ENCODE measurements around the gene RPL12. TPM values are rescaled to one million over a fixed set of nuclear protein-coding genes. Genes with fewer than 3 reads are reported as not detected.

RPL12 gene
- total and polyA plus RNA-seq, 2 of the 13 experiments (the other 11 are each of a cell fraction or from before 2014, with no cell fraction given): 1,551 to 2,590 TPM

DNA sequence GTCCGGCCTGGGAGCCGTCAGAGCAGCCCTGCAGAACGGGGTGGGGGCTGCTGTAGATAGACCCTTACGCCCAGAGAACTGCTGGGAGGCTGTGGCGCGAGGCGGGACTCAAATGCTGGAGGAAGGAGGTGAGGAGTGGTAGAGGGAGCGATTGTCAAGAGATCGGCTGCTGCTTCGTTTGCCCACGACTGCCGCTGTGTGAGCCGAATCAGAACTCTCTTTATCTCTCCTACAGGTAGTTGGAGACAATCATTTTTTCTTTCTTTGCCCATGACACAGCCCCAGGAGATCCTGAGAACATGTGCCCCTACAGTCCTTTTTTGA is 26.6 kb downstream of the RPL12 start:
- ChIA-PET CTCF (ENCODE audit: low intra/inter-chr PET ratio, low total read pairs) (no interaction called here), POLR2A (interaction anchor here (0.8 to 3.3 kb wide), 13 partner anchors 12 to 485 kb away, joined by 3 to 39 read pairs (median 4); partner anchors contain the start of genes LRSAM1, RPL12 and SLC2A8)
- Histone ChIP-seq H3K4me3 (replicated peaks in 1 of 3; ENCODE audit: insufficient read depth in 1 of 3, low read depth in 2 of 3, low read length in 3 of 3) (peak overlapping the region; percentile 87 to 97 (median 93)), H3K4me2 (ENCODE audit: low read depth, low read length) (peak overlapping the region; percentile 89), H4K20me1 (ENCODE audit: insufficient read depth, low read length) (no peaks in the 10 kb centered on the region), H2AFZ (ENCODE audit: low read length) (peak overlapping the region; percentile 49), H3K36me3 (replicated peaks in 1 of 2; ENCODE audit: control insufficient read depth in 1 of 2, insufficient read depth in 2 of 2, low read length in 2 of 2) (peaks cover 3 to 13% of the 10 kb centered on the region in 2 experiments; a peak in 3 of 5 replicates), H3K4me1 (ENCODE audit: insufficient read depth, low read length) (peaks cover 42% of the 10 kb centered on the region), H3K9me3 (ENCODE audit: low read length) (no peaks in the 10 kb centered on the region), H3K27me3 (ENCODE audit: control insufficient read depth in 1 of 2, insufficient read depth in 2 of 2, low read length in 2 of 2) (no peaks in the 10 kb centered on the region; a peak in 1 of 5 replicates), H3K9ac (ENCODE audit: insufficient read depth, low read depth, low read length) (peak overlapping the region; percentile 88), H3K27ac (ENCODE audit: extremely low read length, insufficient read depth, low read length) (peak overlapping the region; percentile 95), H3K79me2 (ENCODE audit: insufficient read depth, low read length) (peaks cover 52% of the 10 kb centered on the region)
- DNase-seq (ENCODE audit: low spot score) (no peak), ATAC-seq (peak; percentile 29), FAIRE-seq (no peak)
- in situ Hi-C loops (cut with HindIII; ENCODE audit: extremely low pct_ligation_motif_present, low pct_unique_long_range_greater_than_20kb) (no loop called here), intact Hi-C loops (cut with micrococcal nuclease; ENCODE audit: unreplicated experiment) (loop anchor here (5.0 kb wide), 1 partner anchor 212 kb away; no protein-coding TSS in a partner anchor)
- 0% methylated on average over 13 of the region's 13 CpGs for WGBS (ENCODE audit: low lambda C conversion rate)
- BruUV-seq (replicated peaks): TSS peak; percentile 66
- TF ChIP-seq MIXL1 (CRISPR knock-in tag; IDR thresholded peaks at IDR 0.05) (peak; percentile 6; the same call in 1 of the 2 replicates), ZNF670 (CRISPR knock-in tag; IDR thresholded peaks at IDR 0.05; ENCODE audit: borderline replicate concordance) (no peak), ZSCAN29 (CRISPR knock-in tag; conservative IDR thresholded peaks at IDR 0.05) (no peak), ZNF589 (CRISPR knock-in tag; conservative IDR thresholded peaks at IDR 0.05) (no peak), MEIS2 (CRISPR knock-in tag; IDR thresholded peaks at IDR 0.05) (no peak), ZNF33A (CRISPR knock-in tag; IDR thresholded peaks at IDR 0.05; ENCODE audit: borderline replicate concordance) (no peak), PAX8 (CRISPR knock-in tag; IDR thresholded peaks at IDR 0.05; ENCODE audit: borderline replicate concordance) (peak; percentile 24; the same call in 1 of the 2 replicates), ELF3 (CRISPR knock-in tag; IDR thresholded peaks at IDR 0.05) (no peak), SIN3B (IDR thresholded peaks at IDR 0.05; ENCODE audit: low read length) (no peak), ZNF792 (CRISPR knock-in tag; IDR thresholded peaks at IDR 0.05) (no peak), ZNF136 (CRISPR knock-in tag; IDR thresholded peaks at IDR 0.05; ENCODE audit: low read depth) (no peak), ATF7 (IDR thresholded peaks at IDR 0.05) (no peak), ATF7 (CRISPR knock-in tag; IDR thresholded peaks at IDR 0.05) (0 out of 2 replicates have a peak, but pooled peaks have one; percentile 5), KMT2B (CRISPR knock-in tag; IDR thresholded peaks at IDR 0.05) (no peak), CHCHD3 (CRISPR knock-in tag; IDR thresholded peaks at IDR 0.05) (0 out of 2 replicates have a peak, but pooled peaks have one; percentile 12), ZNF580 (CRISPR knock-in tag; IDR thresholded peaks at IDR 0.05; ENCODE audit: borderline replicate concordance, low read depth) (peak; percentile 14; the same call in 1 of the 2 replicates), ISL2 (CRISPR knock-in tag; IDR thresholded peaks at IDR 0.05) (0 out of 2 replicates have a peak, but pooled peaks have one; percentile 18), NONO (IDR thresholded peaks at IDR 0.05) (no peak), NONO (CRISPR knock-in tag; conservative IDR thresholded peaks at IDR 0.05) (0 out of 2 replicates have a peak, but pooled peaks have one; percentile 21)
- TF ChIP-seq, protein P1, sequence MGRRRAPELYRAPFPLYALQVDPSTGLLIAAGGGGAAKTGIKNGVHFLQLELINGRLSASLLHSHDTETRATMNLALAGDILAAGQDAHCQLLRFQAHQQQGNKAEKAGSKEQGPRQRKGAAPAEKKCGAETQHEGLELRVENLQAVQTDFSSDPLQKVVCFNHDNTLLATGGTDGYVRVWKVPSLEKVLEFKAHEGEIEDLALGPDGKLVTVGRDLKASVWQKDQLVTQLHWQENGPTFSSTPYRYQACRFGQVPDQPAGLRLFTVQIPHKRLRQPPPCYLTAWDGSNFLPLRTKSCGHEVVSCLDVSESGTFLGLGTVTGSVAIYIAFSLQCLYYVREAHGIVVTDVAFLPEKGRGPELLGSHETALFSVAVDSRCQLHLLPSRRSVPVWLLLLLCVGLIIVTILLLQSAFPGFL (CRISPR knock-in tag; IDR thresholded peaks at IDR 0.05): no peak
- TF ChIP-seq, protein P2, sequence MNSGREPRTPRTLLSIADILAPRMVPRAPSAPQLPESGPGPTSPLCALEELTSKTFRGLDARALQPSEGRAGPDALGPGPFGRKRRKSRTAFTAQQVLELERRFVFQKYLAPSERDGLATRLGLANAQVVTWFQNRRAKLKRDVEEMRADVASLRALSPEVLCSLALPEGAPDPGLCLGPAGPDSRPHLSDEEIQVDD (CRISPR knock-in tag; IDR thresholded peaks at IDR 0.05; ENCODE audit: borderline replicate concordance): 0 out of 2 replicates have a peak, but pooled peaks have one; percentile 6
- TF ChIP-seq, protein P3, sequence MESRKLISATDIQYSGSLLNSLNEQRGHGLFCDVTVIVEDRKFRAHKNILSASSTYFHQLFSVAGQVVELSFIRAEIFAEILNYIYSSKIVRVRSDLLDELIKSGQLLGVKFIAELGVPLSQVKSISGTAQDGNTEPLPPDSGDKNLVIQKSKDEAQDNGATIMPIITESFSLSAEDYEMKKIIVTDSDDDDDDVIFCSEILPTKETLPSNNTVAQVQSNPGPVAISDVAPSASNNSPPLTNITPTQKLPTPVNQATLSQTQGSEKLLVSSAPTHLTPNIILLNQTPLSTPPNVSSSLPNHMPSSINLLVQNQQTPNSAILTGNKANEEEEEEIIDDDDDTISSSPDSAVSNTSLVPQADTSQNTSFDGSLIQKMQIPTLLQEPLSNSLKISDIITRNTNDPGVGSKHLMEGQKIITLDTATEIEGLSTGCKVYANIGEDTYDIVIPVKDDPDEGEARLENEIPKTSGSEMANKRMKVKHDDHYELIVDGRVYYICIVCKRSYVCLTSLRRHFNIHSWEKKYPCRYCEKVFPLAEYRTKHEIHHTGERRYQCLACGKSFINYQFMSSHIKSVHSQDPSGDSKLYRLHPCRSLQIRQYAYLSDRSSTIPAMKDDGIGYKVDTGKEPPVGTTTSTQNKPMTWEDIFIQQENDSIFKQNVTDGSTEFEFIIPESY (CRISPR knock-in tag; IDR thresholded peaks at IDR 0.05): no peak
- TF ChIP-seq, protein P4, sequence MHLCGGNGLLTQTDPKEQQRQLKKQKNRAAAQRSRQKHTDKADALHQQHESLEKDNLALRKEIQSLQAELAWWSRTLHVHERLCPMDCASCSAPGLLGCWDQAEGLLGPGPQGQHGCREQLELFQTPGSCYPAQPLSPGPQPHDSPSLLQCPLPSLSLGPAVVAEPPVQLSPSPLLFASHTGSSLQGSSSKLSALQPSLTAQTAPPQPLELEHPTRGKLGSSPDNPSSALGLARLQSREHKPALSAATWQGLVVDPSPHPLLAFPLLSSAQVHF (CRISPR knock-in tag; IDR thresholded peaks at IDR 0.05): no peak

Measured in HepG2 (cell line).